Vagina (tissue), 2 donors: ENCODE results near the gene SGK1. TPM values are rescaled to one million over a fixed set of nuclear protein-coding genes. Genes with fewer than 3 reads are reported as not detected.
"Not testable (repeated sequence)": the region's sequence is repeated elsewhere in the genome, so short reads cannot be mapped to it uniquely, and the experiment has no call there.

Experiments
- DNase-seq, 2 donors: peaks; one replicate each; pipeline ENCODE4 v3.0.0-alpha.2; 2017; ENCODE audit errors: extremely low spot score in 2 of 2
- H3K27ac ChIP-seq: fragments of 200-600 bp; sonication (generic); one replicate; pipeline ENCODE4 v1.5.1; 2019
- H3K27me3 ChIP-seq: fragments of 200-600 bp; sonication (generic); one replicate; pipeline ENCODE4 v1.5.1; 2019
- H3K36me3 ChIP-seq, 2 donors: fragments of 200-600 bp; sonication (generic); one replicate each; pipeline ENCODE4 v1.5.1; 2017 to 2019
- H3K4me1 ChIP-seq: fragments of 200-600 bp; sonication (generic); one replicate; pipeline ENCODE4 v1.5.1; 2019
- H3K4me3 ChIP-seq, 2 donors: fragments of 200-600 bp; sonication (generic); 1 replicate in 1 of 2; 2 replicates in 1 of 2; pipeline ENCODE4 v1.5.1; 2016 to 2019
- H3K9me3 ChIP-seq: fragments of 200-600 bp; sonication (generic); one replicate; pipeline ENCODE4 v1.5.1; 2019
- POLR2A ChIP-seq, 2 donors: fragments of 450-650 bp; IDR thresholded peaks; one replicate each; pipeline ENCODE4 v1.6.1; 2017; ENCODE audit warnings: antibody characterized with exemption in 2 of 2, mild to moderate bottlenecking in 2 of 2, moderate library complexity in 2 of 2
- POLR2AphosphoS5 ChIP-seq, 2 donors: sonication (generic); formaldehyde crosslinking; IDR thresholded peaks; one replicate each; pipeline ENCODE4 v1.9.0; 2017; ENCODE audit warnings: antibody characterized with exemption in 2 of 2, mild to moderate bottlenecking in 2 of 2, low read depth in 1 of 2; ENCODE audit not compliant: insufficient read depth in 1 of 2
- intact Hi-C: fragments of 100-400 bp; cut with DNase I; formaldehyde crosslinking; loops from one replicate; pipeline ENCODE4 v1.15.1; 2023
- total RNA-seq: library from RNA; depleted of rRNA; stranded (reverse); fragments of >200 nt; gene quantifications from one replicate; pipeline ENCODE4 v1.2.3, GENCODE V29; 2016
- TF ChIP-seq, protein P1 (sequence below), 3 experiments: fragments of 450-650 bp in 2 of 3; fragments of 200-600 bp in 1 of 3; sonication (generic) in 1 of 3; IDR thresholded peaks; one replicate each; pipeline ENCODE4 v1.5.1; 2017 to 2019; ENCODE audit warnings: antibody characterized with exemption in 3 of 3, mild to moderate bottlenecking in 2 of 3, moderate library complexity in 2 of 3

Gene SGK1
- total RNA-seq, 1 donor from 2014 or later: 608 TPM

DNA sequence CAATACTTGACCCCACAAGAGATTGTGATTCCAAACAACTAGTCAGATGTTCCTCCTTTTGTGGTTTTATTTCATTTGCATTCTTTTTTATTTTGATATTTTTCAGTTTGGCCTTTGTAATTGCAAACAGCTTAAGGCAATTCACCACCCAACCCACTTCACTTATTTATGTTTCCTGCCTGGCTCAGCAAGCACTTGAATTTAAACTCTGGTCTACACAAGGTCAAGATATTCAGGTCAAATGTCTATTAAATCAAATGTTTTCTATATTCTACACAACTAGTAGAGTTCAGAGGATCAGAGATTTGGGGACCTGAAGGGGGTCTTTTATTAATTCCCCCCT is 100.1 kb downstream of the SGK1 start:
- Histone ChIP-seq H3K27ac (no peak overlapping the region), H3K36me3 (no peaks in the 10 kb centered on the region), H3K4me3 (no peak overlapping the region), H3K4me1 (peaks cover 9% of the 10 kb centered on the region), H3K9me3 (no peaks in the 10 kb centered on the region), H3K27me3 (no peaks in the 10 kb centered on the region)
- no peak for DNase-seq
- intact Hi-C loops: no loop called here
- TF ChIP-seq POLR2A (IDR thresholded peaks at IDR 0.05) (no peak), POLR2AphosphoS5 (IDR thresholded peaks at IDR 0.05; ENCODE audit: insufficient read depth in 1 of 2, low read depth in 1 of 2) (no peak)
- TF ChIP-seq, protein P1, sequence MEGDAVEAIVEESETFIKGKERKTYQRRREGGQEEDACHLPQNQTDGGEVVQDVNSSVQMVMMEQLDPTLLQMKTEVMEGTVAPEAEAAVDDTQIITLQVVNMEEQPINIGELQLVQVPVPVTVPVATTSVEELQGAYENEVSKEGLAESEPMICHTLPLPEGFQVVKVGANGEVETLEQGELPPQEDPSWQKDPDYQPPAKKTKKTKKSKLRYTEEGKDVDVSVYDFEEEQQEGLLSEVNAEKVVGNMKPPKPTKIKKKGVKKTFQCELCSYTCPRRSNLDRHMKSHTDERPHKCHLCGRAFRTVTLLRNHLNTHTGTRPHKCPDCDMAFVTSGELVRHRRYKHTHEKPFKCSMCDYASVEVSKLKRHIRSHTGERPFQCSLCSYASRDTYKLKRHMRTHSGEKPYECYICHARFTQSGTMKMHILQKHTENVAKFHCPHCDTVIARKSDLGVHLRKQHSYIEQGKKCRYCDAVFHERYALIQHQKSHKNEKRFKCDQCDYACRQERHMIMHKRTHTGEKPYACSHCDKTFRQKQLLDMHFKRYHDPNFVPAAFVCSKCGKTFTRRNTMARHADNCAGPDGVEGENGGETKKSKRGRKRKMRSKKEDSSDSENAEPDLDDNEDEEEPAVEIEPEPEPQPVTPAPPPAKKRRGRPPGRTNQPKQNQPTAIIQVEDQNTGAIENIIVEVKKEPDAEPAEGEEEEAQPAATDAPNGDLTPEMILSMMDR (IDR thresholded peaks at IDR 0.05): no peak

DNA sequence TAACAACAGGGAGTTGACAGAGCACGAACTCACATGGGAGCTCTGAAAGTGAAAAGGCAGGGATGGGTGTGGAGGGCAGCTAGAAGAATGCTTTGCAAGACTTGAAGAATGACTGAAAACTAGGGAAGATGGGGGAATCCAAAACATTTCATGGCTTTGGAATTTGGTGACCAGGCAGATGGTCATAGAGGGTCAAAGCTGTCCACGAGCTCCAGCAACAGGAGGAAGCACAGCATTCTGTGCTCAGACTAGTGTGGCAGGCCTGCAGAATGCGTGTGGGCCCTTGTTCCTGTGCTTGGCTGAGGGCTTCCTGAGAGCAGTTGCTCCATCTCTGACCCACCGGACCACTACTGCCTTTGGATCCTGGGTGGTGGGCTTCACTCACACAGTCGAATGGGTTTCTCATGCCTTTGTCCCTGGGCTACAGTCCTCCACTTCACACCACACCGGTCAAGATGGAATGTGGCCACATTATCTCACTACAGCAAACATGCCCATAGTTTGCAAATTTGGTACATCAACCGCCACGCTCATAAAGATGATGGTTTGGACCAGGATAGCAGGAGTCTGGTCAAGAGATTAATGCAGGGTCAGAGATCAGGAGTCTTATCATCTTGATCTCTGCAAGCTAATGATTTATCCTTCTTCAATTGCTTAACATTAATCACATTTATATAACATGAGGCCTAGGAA is 100.7 kb downstream of the SGK1 start:
- peak overlapping the region; percentile 20 for H3K27ac ChIP-seq
- H3K9me3 ChIP-seq: no peaks in the 10 kb centered on the region
- intact Hi-C loops: no loop called here
- TF ChIP-seq, protein P1 (IDR thresholded peaks at IDR 0.05): no peak
- TF ChIP-seq POLR2A (IDR thresholded peaks at IDR 0.05) (no peak), POLR2AphosphoS5 (IDR thresholded peaks at IDR 0.05; ENCODE audit: insufficient read depth in 1 of 2, low read depth in 1 of 2) (no peak)
- H3K36me3 ChIP-seq: no peaks in the 10 kb centered on the region
- H3K4me1 ChIP-seq: peaks cover 9% of the 10 kb centered on the region
- H3K27me3 ChIP-seq: no peaks in the 10 kb centered on the region
- no peak overlapping the region for H3K4me3 ChIP-seq
- DNase-seq: no peak

DNA sequence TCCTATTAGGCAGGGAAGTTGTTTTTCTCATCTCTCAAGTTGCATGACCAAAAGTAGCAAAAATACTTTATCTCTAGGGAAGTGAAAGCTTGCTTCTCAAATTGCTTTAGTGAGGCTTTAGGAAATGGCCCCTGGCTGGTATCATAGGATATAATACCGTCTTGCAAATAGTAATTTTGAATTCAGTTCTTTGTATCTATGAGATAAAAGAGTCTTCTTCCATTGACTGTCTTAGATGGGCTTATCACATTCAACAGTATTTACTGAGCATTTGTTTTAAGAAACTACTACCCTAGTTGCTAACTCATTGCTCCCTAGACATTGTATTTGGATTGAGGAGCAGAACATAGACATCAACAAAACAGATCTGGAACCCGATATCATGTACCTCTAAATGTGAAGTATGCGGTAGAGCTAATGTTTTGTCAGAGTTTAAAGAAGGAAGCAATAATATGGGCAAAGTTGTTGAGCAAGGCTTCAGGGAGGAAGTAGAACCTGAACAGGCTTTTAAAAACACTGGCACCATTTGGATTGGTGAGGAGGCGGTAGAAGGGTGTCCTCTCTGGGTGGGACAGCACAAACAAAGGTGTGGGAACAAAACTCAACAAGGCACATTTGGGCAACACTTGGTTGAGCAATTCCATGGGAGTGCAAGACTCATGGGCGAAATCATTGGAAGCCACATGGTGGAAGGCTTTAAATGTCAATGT is 101.5 kb downstream of the SGK1 start:
- peak in 1 of 2 donors; percentile 49 for TF ChIP-seq POLR2AphosphoS5 (IDR thresholded peaks at IDR 0.05; ENCODE audit: insufficient read depth in 1 of 2, low read depth in 1 of 2)
- TF ChIP-seq, protein P1 (IDR thresholded peaks at IDR 0.05): no peak
- Histone ChIP-seq H3K4me3 (no peak overlapping the region), H3K36me3 (no peaks in the 10 kb centered on the region), H3K9me3 (no peaks in the 10 kb centered on the region), H3K27ac (peak overlapping the region; percentile 20), H3K27me3 (no peaks in the 10 kb centered on the region), H3K4me1 (peaks cover 9% of the 10 kb centered on the region)
- no peak for DNase-seq
- intact Hi-C loops: no loop called here

DNA sequence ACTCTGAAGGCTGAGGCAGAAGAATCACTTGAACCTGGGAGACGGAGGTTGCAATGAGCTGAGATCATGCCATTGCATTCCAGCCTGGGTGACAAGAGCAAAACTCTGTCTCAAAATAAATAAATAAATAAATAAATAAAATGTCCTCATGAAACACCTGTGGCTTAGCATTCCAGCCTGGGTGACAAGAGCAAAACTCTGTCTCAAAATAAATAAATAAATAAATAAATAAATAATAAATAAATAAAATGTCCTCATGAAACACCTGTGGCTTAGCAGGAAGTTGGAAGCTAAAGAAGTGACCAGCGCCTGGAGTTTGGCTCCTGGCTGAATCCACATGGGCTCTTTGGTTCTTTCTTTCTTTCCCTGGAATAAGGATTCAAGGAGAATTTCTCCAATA is 104.5 kb downstream of the SGK1 start:
- H3K27ac ChIP-seq, H3K4me3 ChIP-seq, H3K36me3 ChIP-seq, intact Hi-C loops, DNase-seq, H3K9me3 ChIP-seq, H3K27me3 ChIP-seq, H3K4me1 ChIP-seq: not testable (repeated sequence)

DNA sequence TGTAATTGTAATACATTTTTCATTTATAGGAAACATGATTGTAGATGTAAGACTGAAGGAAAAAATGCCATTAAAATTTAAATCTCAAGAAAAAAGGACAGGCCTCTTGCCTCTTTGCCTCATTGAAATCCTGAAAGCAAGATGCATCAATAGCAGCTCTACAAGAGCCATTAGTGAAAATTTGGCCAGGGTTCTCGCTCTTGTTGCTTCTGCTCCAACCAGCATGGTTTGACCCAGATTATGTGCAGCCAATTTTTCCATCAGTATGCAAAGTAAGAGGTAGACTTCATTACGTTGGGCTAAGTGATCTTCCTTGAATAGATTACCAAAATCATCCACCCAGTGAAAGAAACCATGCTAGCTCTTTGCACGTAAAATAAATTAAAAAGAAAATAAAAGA is 106.6 kb downstream of the SGK1 start:
- Histone ChIP-seq H3K4me1 (no peaks in the 10 kb centered on the region), H3K9me3 (no peaks in the 10 kb centered on the region), H3K4me3 (no peak overlapping the region), H3K36me3 (no peaks in the 10 kb centered on the region), H3K27me3 (no peaks in the 10 kb centered on the region), H3K27ac (no peak overlapping the region)
- DNase-seq: no peak
- intact Hi-C loops: no loop called here
- TF ChIP-seq, protein P1 (IDR thresholded peaks at IDR 0.05): no peak
- no peak for TF ChIP-seq POLR2AphosphoS5 (IDR thresholded peaks at IDR 0.05; ENCODE audit: insufficient read depth in 1 of 2, low read depth in 1 of 2)
- no peak for TF ChIP-seq POLR2A (IDR thresholded peaks at IDR 0.05)
